Natural killer cell (primary cell): ENCODE measurements around the gene C22orf39. TPM values are rescaled to one million over a fixed set of nuclear protein-coding genes. Genes with fewer than 3 reads are reported as not detected.

Experiments
- ATAC-seq, 3 donors: fragments of 150-1000 bp in 2 of 3; fragments of 200-7000 bp in 1 of 3; cut with Tn5 transposase; 1 replicate in 1 of 3; 2 replicates in 2 of 3; pipeline ENCODE4 v1.10.0; 2021; ENCODE audit warnings: mild to moderate bottlenecking in 2 of 3, moderate library complexity in 2 of 3
- DNase-seq, 2 donors: peaks; one replicate each; pipeline versions ENCODE4 v3.0.0 to v3.0.0-alpha.2; 2013 to 2021; ENCODE audit warnings: mixed read lengths in 1 of 2
- H3K27ac ChIP-seq: one replicate; pipeline ENCODE4 v1.5.1; 2013; ENCODE audit warnings: mild to moderate bottlenecking, low read length
- H3K27me3 ChIP-seq: one replicate; pipeline ENCODE4 v1.6.1; 2013; ENCODE audit warnings: low read length; ENCODE audit not compliant: control insufficient read depth, insufficient read depth
- H3K36me3 ChIP-seq: one replicate; pipeline ENCODE4 v1.6.1; 2013; ENCODE audit warnings: low read length; ENCODE audit not compliant: control insufficient read depth, insufficient read depth
- H3K4me1 ChIP-seq: one replicate; pipeline ENCODE4 v1.6.1; 2013; ENCODE audit warnings: low read length; ENCODE audit not compliant: control insufficient read depth, insufficient read depth
- H3K4me3 ChIP-seq: one replicate; pipeline ENCODE4 v1.5.1; 2013; ENCODE audit warnings: low read length
- H3K9me3 ChIP-seq: one replicate; pipeline ENCODE4 v1.6.1; 2013; ENCODE audit warnings: low read length; ENCODE audit not compliant: control insufficient read depth, insufficient read depth
- H3K27ac Mint-ChIP-seq, 2 donors: one replicate each; pipeline ENCODE4 v1.8.0; 2022; ENCODE audit warnings: mild to moderate bottlenecking in 2 of 2, mixed read lengths in 2 of 2, moderate library complexity in 1 of 2
- H3K27me3 Mint-ChIP-seq, 2 donors: one replicate each; pipeline ENCODE4 v1.8.0; 2022; ENCODE audit warnings: low read depth in 2 of 2, mixed read lengths in 2 of 2
- H3K36me3 Mint-ChIP-seq: one replicate; pipeline ENCODE4 v1.8.0; 2022; ENCODE audit warnings: mixed read lengths
- H3K4me1 Mint-ChIP-seq, 2 donors: one replicate each; pipeline ENCODE4 v1.8.0; 2022; ENCODE audit warnings: mixed read lengths in 2 of 2
- H3K4me3 Mint-ChIP-seq: one replicate; pipeline ENCODE4 v1.8.0; 2022; ENCODE audit warnings: mild to moderate bottlenecking, moderate library complexity, mixed read lengths
- H3K9me3 Mint-ChIP-seq, 2 donors: one replicate each; pipeline ENCODE4 v1.8.0; 2022; ENCODE audit warnings: mixed read lengths in 2 of 2
- CTCF ChIP-seq: fragments of 200-600 bp; IDR thresholded peaks from one replicate; pipeline ENCODE4 v1.8.0; 2022; ENCODE audit warnings: antibody characterized with exemption
- WGBS: methylation state at CpG from one replicate; pipeline ENCODE4 v1.1.7; 2013; ENCODE audit warnings: missing lambda C conversion rate; ENCODE audit not compliant: insufficient coverage; 5-methylcytosine and 5-hydroxymethylcytosine counted together
- intact Hi-C: fragments of 100-400 bp; cut with micrococcal nuclease; formaldehyde crosslinking; loops from one replicate; pipeline ENCODE4 v1.14.2; 2022
- total RNA-seq, 4 donors: library from RNA; stranded (reverse); fragments of 120-200 nt in 1 of 4; gene quantifications; one replicate each; pipeline versions ENCODE4 v1.2.3 to v1.2.4, GENCODE V29; 2013 to 2022

The C22orf39 gene
- total RNA-seq, 3 donors from 2014 or later (not counting 1 experiment from before 2014, with no cell fraction given): 45.4 to 53.3 (median 50.2) TPM

- no peaks in the 10 kb centered on the region for H3K27me3 Mint-ChIP-seq
- peaks cover 89 to 93% of the 10 kb centered on the region in 2 donors for H3K4me1 Mint-ChIP-seq
- DNase-seq (no peak), ATAC-seq (peak in 2 of 3 donors; percentile 2 to 10)
- Histone ChIP-seq H3K4me3 (no peak overlapping the region), H3K36me3 (no peaks in the 10 kb centered on the region), H3K27me3 (no peaks in the 10 kb centered on the region), H3K27ac (peak overlapping the region; percentile 96), H3K9me3 (no peaks in the 10 kb centered on the region), H3K4me1 (peaks cover 76% of the 10 kb centered on the region)
- no peaks in the 10 kb centered on the region for H3K36me3 Mint-ChIP-seq
- no peak for TF ChIP-seq CTCF
- WGBS: 43% methylated on average over 5 of the region's 6 CpGs
- intact Hi-C loops: no loop called here
- H3K4me3 Mint-ChIP-seq: peak overlapping the region; percentile 87
- peak overlapping the region; percentile 87 to 100 for H3K27ac Mint-ChIP-seq
- no peaks in the 10 kb centered on the region for H3K9me3 Mint-ChIP-seq
Observed at GRCh38 chr22:19420321-19420720, 27.2 kb downstream of the C22orf39 start.

GRCh38 chr22:19419464-19420178 lies 27.9 kb downstream of the C22orf39 start:
- WGBS: 29% methylated on average over 5 of the region's 5 CpGs
- no peaks in the 10 kb centered on the region for H3K27me3 ChIP-seq
- peaks cover 87 to 90% of the 10 kb centered on the region in 2 donors for H3K4me1 Mint-ChIP-seq
- intact Hi-C loops: loop anchor here (1.0 kb wide), 3 partner anchors 13 to 60 kb away; partner anchors contain the start of genes C22orf39, CDC45, MRPL40 and UFD1
- no peaks in the 10 kb centered on the region for H3K36me3 ChIP-seq
- peak overlapping the region; percentile 87 to 100 for H3K27ac Mint-ChIP-seq
- H3K27me3 Mint-ChIP-seq: no peaks in the 10 kb centered on the region
- peak; percentile 64 to 83 for DNase-seq
- no peaks in the 10 kb centered on the region for H3K9me3 ChIP-seq
- H3K36me3 Mint-ChIP-seq: no peaks in the 10 kb centered on the region
- no peak for TF ChIP-seq CTCF
- H3K27ac ChIP-seq: peak overlapping the region; percentile 96
- ATAC-seq: peak; percentile 85 to 93 (median 90)
- H3K9me3 Mint-ChIP-seq: no peaks in the 10 kb centered on the region
- peaks cover 71% of the 10 kb centered on the region for H3K4me1 ChIP-seq
- no peak overlapping the region for H3K4me3 ChIP-seq
- H3K4me3 Mint-ChIP-seq: peak overlapping the region; percentile 87

DNA sequence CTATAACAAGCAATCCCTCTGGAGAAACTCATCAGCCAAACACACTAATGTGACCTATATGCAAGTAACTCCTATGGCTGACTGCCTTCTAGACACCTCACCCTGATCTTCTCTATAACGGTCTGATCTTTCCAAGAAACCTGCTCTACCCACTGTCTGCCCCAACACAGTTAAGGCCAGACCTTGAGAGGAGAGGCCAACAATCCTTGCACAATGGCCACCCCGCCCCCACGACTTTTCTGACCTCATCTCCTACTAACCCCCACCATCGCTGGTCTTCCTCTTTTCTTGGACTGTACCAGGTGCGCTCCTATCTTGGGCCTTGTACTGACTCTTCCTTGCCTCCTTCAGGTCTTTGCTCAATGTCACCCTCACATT lies 28.4 kb downstream of the C22orf39 start:
- Histone ChIP-seq H3K27me3 (no peaks in the 10 kb centered on the region), H3K4me3 (no peak overlapping the region), H3K9me3 (no peaks in the 10 kb centered on the region), H3K4me1 (peaks cover 67% of the 10 kb centered on the region), H3K27ac (peak overlapping the region; percentile 96), H3K36me3 (no peaks in the 10 kb centered on the region)
- WGBS: 39% methylated on average over 5 of the region's 5 CpGs
- no peaks in the 10 kb centered on the region for H3K9me3 Mint-ChIP-seq
- no peak for TF ChIP-seq CTCF
- peak overlapping the region; percentile 87 for H3K4me3 Mint-ChIP-seq
- H3K27ac Mint-ChIP-seq: peak overlapping the region; percentile 87 to 100
- peak in 2 of 3 donors; percentile 2 to 66 for ATAC-seq
- intact Hi-C loops: loop anchor here (1.0 kb wide), 3 partner anchors 13 to 60 kb away; partner anchors contain the start of genes C22orf39, CDC45, MRPL40 and UFD1
- H3K27me3 Mint-ChIP-seq: no peaks in the 10 kb centered on the region
- H3K4me1 Mint-ChIP-seq: peaks cover 85 to 88% of the 10 kb centered on the region in 2 donors
- no peaks in the 10 kb centered on the region for H3K36me3 Mint-ChIP-seq
- peak in 1 of 2 donors; percentile 18 for DNase-seq
